Coronary artery (tissue), 2 donors: ENCODE measurements around the gene CTXND2.

Source experiments
- DNase-seq: peaks from one replicate; pipeline ENCODE4 v3.0.0-alpha.2; 2017; ENCODE audit warnings: low spot score
- H3K27ac ChIP-seq, 2 donors: fragments of 200-600 bp; sonication (generic); one replicate each; pipeline ENCODE4 v1.5.1; 2016 to 2019
- H3K4me3 ChIP-seq: fragments of 200-600 bp; sonication (generic); 2 replicates; pipeline ENCODE4 v1.5.1; 2016; ENCODE audit warnings: mild to moderate bottlenecking, moderate library complexity
- CTCF ChIP-seq: fragments of 200-600 bp; sonication (generic); IDR thresholded peaks from one replicate; pipeline ENCODE4 v1.5.1; 2019; ENCODE audit warnings: antibody characterized with exemption

The CTXND2 gene

DNA sequence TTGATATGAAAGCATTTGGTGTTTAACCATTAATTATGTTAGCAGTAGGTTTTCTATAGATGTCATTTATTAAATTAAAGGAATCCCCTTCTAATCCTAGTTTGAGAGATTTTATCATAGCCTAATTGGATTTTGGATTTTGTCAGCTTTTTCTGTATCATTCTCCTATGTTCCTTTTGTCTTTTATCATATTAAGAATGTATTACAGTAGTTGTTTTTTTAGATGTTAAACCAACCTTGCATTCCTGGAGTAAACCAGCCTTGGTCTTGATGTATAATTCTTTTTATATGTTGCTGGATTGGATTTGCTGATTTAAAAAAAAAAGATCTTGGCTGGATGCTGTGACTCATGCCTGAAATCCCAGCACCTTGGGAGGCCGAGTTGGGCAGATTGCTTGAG lies 44.8 kb downstream of the CTXND2 start:
- no peak overlapping the region for H3K27ac ChIP-seq
- TF ChIP-seq CTCF, result no peak
- no peak overlapping the region for H3K4me3 ChIP-seq
- no peak for DNase-seq

- DNase-seq, result no peak
- no peak for TF ChIP-seq CTCF
- H3K27ac ChIP-seq, result no peak overlapping the region
- H3K4me3 ChIP-seq, result no peak overlapping the region
Observed at GRCh38 chr1:150944856-150945255, 57.9 kb downstream of the CTXND2 start.

- DNase-seq, result no peak
- no peak overlapping the region for H3K4me3 ChIP-seq
- TF ChIP-seq CTCF, result no peak
- no peak overlapping the region for H3K27ac ChIP-seq
Observed at GRCh38 chr1:150954708-150955107, 67.8 kb downstream of the CTXND2 start.

- H3K27ac ChIP-seq, result no peak overlapping the region
- no peak for DNase-seq
Observed at GRCh38 chr1:150955280-150955679, 68.3 kb downstream of the CTXND2 start.

GRCh38 chr1:150957666-150958065 lies 70.7 kb downstream of the CTXND2 start:
- Histone ChIP-seq H3K27ac (no peak overlapping the region), H3K4me3 (no peak overlapping the region)
- no peak for DNase-seq
- no peak for TF ChIP-seq CTCF

More at GRCh38 chr1:150955280-150955679, 68.3 kb downstream of the CTXND2 start:
- TF ChIP-seq CTCF, result no peak
- H3K4me3 ChIP-seq, result no peak overlapping the region

DNA sequence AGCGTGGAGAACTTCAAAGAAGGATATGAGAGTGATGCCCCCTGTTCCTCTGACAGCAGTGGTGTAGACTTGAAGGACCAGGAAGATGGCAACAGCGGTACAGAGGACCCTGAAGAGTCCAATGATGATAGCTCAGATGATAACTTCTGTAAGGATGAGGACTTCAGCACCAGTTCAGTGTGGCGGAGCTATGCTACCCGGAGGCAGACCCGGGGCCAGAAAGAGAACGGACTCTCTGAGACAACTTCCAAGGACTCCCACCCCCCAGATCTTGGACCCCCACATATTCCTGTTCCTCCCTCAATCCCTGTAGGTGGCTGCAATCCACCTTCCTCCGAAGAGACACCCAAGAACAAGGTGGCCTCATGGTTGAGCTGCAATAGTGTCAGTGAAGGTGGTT lies 73.7 kb downstream of the CTXND2 start:
- Histone ChIP-seq H3K27ac (no peak overlapping the region), H3K4me3 (no peak overlapping the region)
- no peak for DNase-seq
- TF ChIP-seq CTCF, result no peak

- H3K27ac ChIP-seq, result no peak overlapping the region
- H3K4me3 ChIP-seq, result no peak overlapping the region
- DNase-seq, result no peak
- TF ChIP-seq CTCF, result no peak
Observed at GRCh38 chr1:150961756-150962155, 74.8 kb downstream of the CTXND2 start.
